NCI-H748 treated with DMSO at 0.1 percent for 48 hours (cell line): ENCODE results near the gene ELFN1.
A peak's percentile ranks its signal among the peaks of the same experiment; 100 is the strongest.

ENCODE experiments used
- DNase-seq: peaks from one replicate; lab custom pipeline; 2025; lab: John Stamatoyannopoulos, UW

ELFN1 gene

GRCh38 chr7:1794888-1795542, 124.9 kb downstream of the ELFN1 start:
- DNase-seq, result peak; percentile 21
